Stimulated activated CD4-positive, alpha-beta T cell treated with anti-CD3 and anti-CD28 coated beads, Interleukin-12 subunit alpha, Interleukin-12 subunit beta, amount 100 ng/mL, for 24 hours (primary cell): ENCODE data around the gene ZNF621.
A peak's percentile ranks its signal among the peaks of the same experiment; 100 is the strongest.

Experiments
- DNase-seq, 2 experiments: peaks; one replicate each; pipeline ENCODE4 v3.0.0-alpha.2; 2020; ENCODE audit warnings: low read depth in 2 of 2

Gene ZNF621

GRCh38 chr3:40524568-40525285 lies at the start of gene ZNF621:
TSS of gene ZNF621 (plus strand) at chr3:40524960. CDS start at chr3:40525841, 881 bp downstream.
- DNase-seq: peak; percentile 66 to 82

DNA sequence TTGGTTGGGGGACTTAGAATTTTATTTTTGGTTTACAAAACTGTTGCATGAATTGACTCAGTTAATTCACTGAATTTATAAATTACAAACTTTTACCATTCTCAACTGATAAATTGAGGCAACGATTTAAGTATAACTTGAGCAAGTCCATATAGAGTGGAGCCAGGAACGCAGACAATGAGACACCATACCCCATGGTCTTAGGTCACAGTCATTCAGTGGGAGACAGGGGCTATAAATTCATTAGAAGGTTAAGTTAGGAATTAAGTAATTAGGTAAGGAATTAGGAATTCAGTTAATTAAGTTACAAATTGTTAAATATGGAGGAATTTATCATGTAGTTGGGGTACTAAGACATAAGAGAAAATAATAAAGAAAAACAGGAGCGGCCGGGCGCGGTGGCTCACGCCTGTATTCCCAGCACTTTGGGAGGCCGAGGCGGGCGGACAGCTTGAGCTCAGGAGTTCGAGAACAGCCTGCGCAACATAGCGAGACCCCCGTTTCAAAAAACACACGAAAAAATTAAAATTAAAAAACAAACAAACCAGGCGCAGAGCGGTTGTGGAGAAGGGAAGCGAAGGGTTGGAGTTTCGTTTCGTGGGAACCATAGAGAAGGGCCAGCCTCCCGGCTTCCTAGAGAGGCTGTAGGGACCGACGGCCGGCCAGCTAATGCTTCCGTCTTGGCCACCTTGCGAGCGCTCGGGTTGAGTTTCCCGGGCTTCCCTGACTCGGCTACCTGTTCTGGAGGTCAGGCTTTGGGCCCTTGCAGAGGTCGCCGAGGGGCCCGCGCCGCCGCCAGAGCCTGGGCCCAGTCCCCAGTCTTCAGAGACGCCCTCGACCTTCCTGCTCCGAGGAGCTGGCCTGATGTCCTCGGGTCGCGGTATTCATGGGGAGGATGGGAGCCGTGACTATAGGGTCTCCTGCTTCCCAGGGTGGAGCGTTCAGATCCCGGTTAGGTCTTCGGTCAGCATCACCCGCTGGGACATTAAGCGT lies 48.0 kb upstream of the ZNF621 start, which contains the start of gene ZNF619:
Gene ZNF619, plus strand, starts transcription at position 645 of the 993 bp plus-strand sequence. CDS start 858 bp downstream, outside the sequence.
- peak; percentile 32 to 40 for DNase-seq

DNA sequence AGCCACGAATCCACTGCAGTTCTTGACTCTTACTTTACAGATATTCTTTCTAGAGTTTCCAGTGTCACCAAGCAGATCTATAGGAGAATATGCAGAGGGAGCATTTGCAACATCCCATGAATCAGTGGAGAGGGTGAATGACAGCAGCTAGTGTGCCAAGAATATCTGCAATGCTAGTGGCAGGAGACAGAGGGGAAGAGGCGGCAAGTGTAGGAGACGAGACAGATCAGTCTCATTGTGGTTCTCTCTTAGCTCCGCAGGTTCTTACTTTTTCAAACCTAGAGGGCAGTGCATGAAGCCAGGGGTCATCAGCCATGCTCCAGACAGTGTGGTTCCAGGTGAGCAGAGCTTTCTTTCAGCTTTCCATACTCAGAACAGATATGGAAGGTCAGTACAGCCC lies 47.1 kb upstream of the ZNF621 start:
- DNase-seq: no peak

- no peak for DNase-seq
Observed at GRCh38 chr3:40487172-40487571, 37.6 kb upstream of the ZNF621 start.

DNA sequence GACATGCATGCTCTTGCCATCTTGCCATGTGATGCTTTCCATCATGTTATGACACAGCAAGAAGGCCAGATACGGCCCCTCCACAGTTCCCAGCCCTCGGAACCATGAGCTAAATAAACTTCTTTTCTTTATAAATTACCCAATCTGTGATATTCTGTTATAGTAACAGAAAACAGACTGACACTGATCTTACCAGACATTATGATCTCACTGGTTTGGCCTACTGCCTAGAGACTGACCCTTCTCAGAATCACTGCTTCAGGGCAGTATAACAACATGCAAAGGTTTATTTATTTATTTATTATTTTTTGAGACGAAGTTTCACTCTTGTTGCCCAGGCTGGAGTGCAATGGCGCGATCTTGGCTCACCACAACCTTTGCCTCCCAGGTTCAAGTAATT lies 33.8 kb upstream of the ZNF621 start:
- no peak for DNase-seq

- DNase-seq: no peak
Observed at GRCh38 chr3:40494698-40495097, 30.1 kb upstream of the ZNF621 start.

DNA sequence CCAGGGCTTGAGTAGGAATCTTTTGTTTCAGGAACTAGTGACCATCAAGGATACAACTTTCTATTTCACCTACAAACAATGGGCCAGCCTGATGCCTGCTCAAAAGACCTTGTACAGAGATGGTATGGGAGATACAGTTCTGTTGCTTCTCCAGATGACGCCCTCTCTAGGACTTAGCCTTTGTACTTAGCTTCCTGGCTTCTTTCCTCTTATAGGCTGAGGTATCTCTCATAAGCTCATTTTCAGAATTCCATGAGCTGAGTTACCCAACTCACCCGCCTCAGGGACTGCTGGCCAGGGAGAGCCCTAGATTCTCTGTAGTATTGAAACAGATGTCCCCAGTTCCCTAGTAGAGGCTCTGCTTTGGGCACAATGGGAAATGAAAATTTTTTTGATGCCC lies 27.5 kb upstream of the ZNF621 start:
- DNase-seq: no peak

DNA sequence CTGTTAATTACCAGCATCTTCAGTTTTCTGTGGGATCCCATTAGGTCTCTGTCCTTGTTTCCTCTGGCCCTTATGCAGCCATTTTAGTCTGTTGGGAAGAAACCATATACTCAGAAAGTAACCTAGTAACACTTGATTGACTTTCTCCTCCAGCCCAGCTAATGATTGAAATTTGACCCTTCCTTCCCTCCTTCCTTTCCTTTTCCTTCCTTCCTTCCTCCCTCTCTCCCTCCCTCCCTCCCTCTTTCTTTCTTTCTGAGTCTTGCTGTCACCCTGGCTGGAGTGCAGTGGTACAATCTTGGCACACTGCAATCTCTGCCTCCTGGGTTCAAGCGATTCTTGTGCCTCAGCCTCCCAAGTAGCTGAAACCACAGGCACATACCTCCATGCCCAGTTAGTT lies 24.8 kb upstream of the ZNF621 start:
- DNase-seq: no peak

GRCh38 chr3:40502034-40502433 lies 22.7 kb upstream of the ZNF621 start:
- DNase-seq: no peak

DNA sequence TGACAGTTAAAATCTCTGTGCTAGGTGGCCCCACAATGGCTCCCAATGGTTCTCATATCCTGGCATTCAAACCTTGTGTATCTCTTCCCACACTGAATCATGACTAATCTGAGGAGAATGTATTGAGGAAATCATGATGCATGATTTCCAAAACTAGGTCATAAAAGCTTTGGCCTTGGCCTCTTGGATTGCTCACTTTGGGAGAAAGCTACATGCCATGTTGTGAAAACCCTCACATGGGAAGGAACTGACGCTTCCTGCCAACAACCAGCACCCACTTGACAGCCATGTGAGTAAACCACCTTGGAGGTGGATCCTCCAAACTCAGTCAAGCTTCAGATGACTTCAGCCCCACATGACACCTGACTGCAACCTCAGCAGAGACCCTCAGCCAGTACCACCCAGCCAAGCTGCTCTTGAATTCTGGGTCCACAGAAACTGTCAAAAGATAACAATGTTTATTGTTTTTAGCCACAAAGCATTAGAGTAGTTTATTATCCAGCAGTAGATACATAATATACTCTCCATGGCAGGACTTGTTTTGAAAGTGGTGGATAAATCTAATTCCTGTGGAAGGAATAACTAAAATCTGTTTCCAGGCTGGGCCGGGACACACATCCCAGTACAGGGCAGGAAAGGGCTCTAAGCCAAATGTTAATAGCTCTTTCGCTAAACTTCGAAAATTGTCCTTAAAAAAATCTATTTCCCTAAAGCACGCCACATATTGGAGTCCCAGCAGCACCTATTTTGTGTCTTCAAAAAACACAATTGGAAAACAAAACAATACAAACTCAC lies 19.9 kb upstream of the ZNF621 start:
- no peak for DNase-seq

DNA sequence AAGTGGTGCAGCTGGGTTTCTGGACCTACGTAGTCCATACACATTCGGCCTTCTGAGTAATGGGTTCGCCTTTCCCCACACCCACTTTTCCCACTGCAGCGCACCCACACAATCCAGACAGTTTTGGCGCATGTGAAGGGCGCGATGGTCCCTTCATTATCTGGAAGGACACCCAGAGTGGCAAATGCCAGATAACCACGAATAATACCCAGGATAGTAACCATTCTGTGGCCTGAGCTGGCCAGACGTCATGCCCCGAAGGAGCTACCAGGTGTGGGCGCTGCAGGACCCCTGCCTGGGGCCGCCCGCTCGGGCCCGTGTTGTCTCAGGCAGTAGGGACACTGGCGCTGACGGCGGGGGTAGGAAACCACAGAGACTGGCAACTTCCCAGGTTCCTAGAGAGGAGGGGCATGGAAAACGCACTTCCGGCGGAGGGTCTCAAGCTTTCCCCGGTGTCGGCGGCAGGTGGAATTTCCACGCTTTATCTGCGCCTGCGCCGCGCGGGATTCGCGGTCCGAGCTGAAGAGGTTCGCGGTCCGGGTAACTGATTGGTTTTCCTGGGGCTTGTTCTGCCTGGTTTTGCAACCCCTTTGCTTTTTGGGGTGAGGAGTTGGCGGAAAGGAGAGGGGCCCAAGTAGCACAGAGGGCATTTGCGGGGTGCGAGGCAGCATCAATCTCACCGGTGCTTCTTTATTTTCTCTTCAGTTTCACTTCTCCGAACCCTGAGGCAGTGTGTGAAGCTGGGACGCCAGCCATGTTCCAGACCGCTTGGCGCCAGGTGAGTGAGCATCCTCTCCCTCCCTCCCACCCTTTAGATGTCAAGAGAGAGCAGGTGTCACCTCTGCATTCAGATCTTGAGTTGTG lies 18.9 kb upstream of the ZNF621 start, which contains the start of gene ZNF620:
Gene ZNF620, plus strand, starts transcription at position 441 of the 864 bp plus-strand sequence. Its CDS starts 314 bp downstream, at position 755.
- peak; percentile 41 to 47 for DNase-seq

DNA sequence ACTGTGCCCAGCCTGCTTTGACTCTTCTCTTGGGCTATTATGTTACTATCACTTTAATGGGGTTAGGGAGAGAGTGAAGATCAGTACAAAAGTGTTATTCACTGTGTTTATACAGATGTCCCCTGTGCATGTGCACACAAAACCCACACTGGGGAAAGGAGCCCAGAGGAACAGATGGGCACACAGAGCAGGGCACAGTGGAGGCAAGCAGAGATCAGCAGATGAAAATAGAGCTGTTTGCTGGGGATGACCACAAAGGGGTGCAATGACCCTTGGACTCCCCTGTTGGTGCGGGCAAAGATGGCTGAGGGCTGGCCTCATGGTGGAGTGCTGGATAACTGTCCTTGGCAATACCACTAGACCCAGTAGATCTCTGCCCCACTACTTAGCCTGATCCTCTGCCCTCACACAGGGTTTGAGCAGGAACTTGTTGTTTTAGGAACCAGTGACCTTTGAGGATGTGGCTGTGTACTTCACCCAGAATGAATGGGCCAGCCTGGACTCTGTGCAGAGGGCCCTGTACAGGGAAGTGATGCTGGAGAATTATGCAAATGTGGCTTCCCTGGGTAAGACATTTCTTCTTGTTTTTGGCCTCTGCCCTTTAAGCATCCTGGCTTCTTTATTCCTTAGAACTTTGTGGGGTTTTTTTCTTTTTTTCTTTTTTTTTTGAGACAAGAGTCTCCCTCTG lies 13.6 kb upstream of the ZNF621 start:
- DNase-seq: no peak

- DNase-seq: no peak
Observed at GRCh38 chr3:40516201-40516600, 8.6 kb upstream of the ZNF621 start.

GRCh38 chr3:40518067-40518466 lies 6.7 kb upstream of the ZNF621 start:
- no peak for DNase-seq

DNA sequence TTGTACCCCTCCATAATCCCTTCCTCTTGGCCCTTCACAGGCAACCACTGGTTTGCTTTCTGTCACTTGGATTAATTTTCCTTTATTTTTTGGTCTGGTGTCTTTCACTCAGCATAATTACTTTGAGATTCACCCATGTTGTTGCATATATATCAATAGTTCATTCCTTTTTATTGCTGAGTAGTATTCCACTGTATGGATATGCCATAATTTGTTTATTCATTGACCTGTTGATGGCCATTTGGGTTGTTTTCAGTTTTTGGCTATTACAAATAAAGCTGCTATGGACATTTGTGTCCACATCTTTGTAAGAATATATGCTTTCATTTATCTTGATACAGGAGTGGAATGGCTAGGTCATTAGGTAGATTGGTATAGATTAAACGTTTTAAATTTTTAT lies 5.9 kb upstream of the ZNF621 start:
- no peak for DNase-seq

DNA sequence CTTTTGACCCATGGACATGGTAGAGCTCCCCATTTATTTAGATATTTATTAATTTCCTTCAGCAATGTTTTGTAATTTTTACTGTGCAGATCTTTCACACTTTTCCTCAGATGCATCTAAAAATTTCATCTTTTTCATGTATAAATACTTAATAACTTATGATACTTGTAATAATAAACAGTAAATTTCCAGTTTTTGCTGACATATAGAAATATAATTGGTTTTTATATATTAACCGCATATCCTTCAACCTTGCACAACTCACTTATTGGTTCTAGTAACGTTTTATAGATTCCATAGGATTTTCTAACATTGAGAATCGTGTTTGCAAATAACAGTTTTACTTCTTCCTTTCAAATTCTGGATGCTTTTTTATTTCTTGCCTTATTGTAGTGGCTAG lies 3.5 kb upstream of the ZNF621 start:
- no peak for DNase-seq

GRCh38 chr3:40523781-40524180 lies 979 bp upstream of the ZNF621 start:
- DNase-seq: no peak

- no peak for DNase-seq
Observed at GRCh38 chr3:40524222-40524567, 565 bp upstream of the ZNF621 start.

DNA sequence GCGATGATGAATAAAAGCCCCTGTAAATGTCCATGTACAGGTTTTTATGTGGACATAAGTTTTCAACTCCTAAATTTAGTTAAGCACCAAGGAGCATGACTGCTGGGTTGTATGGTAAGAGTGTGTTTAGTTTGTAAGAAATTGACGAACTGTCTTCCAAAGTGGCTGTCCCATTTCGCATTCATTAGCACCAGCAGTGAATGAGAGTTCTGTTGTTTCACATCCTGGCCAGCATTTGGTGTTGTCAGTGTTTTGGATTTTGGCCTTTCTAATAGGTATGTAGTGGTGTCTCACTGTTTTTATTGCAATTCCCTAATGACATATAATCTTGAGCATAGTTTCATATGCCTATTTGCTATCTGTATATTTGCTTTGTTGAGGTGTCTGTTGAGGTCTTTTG lies 3.7 kb downstream of the ZNF621 start:
- no peak for DNase-seq

DNA sequence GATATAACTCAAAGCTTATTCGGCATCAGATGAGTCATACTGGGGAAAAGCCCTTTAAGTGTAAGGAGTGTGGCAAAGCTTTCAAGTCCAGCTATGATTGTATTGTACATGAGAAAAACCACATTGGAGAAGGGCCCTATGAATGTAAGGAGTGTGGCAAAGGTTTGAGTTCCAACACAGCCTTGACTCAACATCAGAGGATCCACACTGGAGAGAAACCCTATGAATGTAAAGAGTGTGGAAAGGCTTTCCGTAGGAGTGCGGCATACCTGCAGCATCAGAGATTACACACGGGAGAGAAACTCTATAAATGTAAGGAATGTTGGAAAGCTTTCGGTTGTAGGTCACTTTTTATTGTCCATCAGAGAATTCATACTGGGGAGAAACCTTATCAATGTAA lies 7.5 kb downstream of the ZNF621 start:
- no peak for DNase-seq
